A673 (cell line): ENCODE results near the gene MBD5. TPM values are rescaled to one million over a fixed set of nuclear protein-coding genes. Genes with fewer than 3 reads are reported as not detected.
A peak's percentile ranks its signal among the peaks of the same experiment; 100 is the strongest.

Experiments used
- BruUV-seq: library from RNA; stranded (reverse); fragments of 400-500 nt; replicated peaks from 2 replicates; lab custom pipeline; 2021; lab: Mats Ljungman, UMichigan
- CTCF ChIA-PET: fragments of 300-600 bp; sonication (Branson Sonifier 250); formaldehyde crosslinking; loops from one replicate; lab custom pipeline; 2022; ENCODE audit warnings: antibody characterized with exemption; lab: Charles Lee
- POLR2A ChIA-PET: fragments of 300-600 bp; sonication (Branson Sonifier 250); formaldehyde crosslinking; loops from one replicate; lab custom pipeline; 2022; ENCODE audit warnings: antibody characterized with exemption; ENCODE audit not compliant: low non-redundant PET; lab: Charles Lee
- DNase-seq: peaks from one replicate; pipeline ENCODE4 v3.0.0-alpha.2; 2015; ENCODE audit warnings: low spot score
- H3K27ac ChIP-seq: fragments of 200-600 bp; sonication (generic); 2 replicates; pipeline ENCODE4 v1.5.1; 2016; ENCODE audit warnings: mixed run types, low read depth, mild to moderate bottlenecking, mixed read lengths, antibody characterized with exemption, low read length; ENCODE audit not compliant: poor library complexity, severe bottlenecking
- H3K27me3 ChIP-seq: fragments of 200-600 bp; sonication (generic); replicated peaks from 2 replicates; pipeline ENCODE4 v1.6.1; 2017; ENCODE audit warnings: mixed run types, low read depth, mild to moderate bottlenecking, mixed read lengths, antibody characterized with exemption, low read length; ENCODE audit not compliant: insufficient read depth, poor library complexity
- H3K36me3 ChIP-seq: fragments of 200-600 bp; sonication (generic); 2 replicates; pipeline ENCODE4 v1.6.1; 2016; ENCODE audit warnings: mixed run types, mild to moderate bottlenecking, mixed read lengths, antibody characterized with exemption, low read length; ENCODE audit not compliant: insufficient read depth, poor library complexity, severe bottlenecking
- H3K4me1 ChIP-seq: fragments of 200-600 bp; sonication (generic); 2 replicates; pipeline ENCODE4 v1.6.1; 2017; ENCODE audit warnings: mixed run types, mild to moderate bottlenecking, mixed read lengths, antibody characterized with exemption, low read length; ENCODE audit not compliant: insufficient read depth, poor library complexity, severe bottlenecking
- H3K4me3 ChIP-seq: fragments of 200-600 bp; sonication (generic); 2 replicates; pipeline ENCODE4 v1.5.1; 2016; ENCODE audit warnings: low read depth, mixed run types, mild to moderate bottlenecking, mixed read lengths, low read length; ENCODE audit not compliant: poor library complexity, severe bottlenecking
- H3K9me3 ChIP-seq: fragments of 200-600 bp; sonication (generic); 2 replicates; pipeline ENCODE4 v1.6.1; 2016; ENCODE audit warnings: mixed run types, low read depth, mild to moderate bottlenecking, mixed read lengths, antibody characterized with exemption, low read length; ENCODE audit not compliant: poor library complexity, severe bottlenecking
- CTCF ChIP-seq: fragments of 300-800, 200-600 bp; sonication (generic); conservative IDR thresholded peaks from 2 replicates; pipeline ENCODE4 v1.5.1; 2017; ENCODE audit warnings: low read depth, mild to moderate bottlenecking, antibody characterized with exemption, low read length, moderate library complexity, mixed read lengths
- EZH2 ChIP-seq: fragments of 200-600 bp; sonication (generic); IDR thresholded peaks from 2 replicates; pipeline ENCODE4 v1.6.1; 2017; ENCODE audit warnings: borderline replicate concordance, low read depth, mild to moderate bottlenecking, mixed read lengths, antibody characterized with exemption, low read length; ENCODE audit not compliant: poor library complexity, severe bottlenecking
- intact Hi-C: fragments of 100-400 bp; cut with micrococcal nuclease; formaldehyde crosslinking; loops from one replicate; pipeline ENCODE4 v1.10.0; 2022; ENCODE audit not compliant: unreplicated experiment
- total RNA-seq: library from RNA; stranded (reverse); gene quantifications from 2 replicates; pipeline ENCODE4 v1.2.3, GENCODE V29; 2021

The MBD5 gene
- total RNA-seq, 1 experiment from 2014 or later = 32.4 TPM

- no peak for DNase-seq
- Histone ChIP-seq H3K4me1 (peaks cover 6% of the 10 kb centered on the region), H3K9me3 (no peaks in the 10 kb centered on the region), H3K36me3 (no peaks in the 10 kb centered on the region), H3K4me3 (no peak overlapping the region), H3K27me3 (no peaks in the 10 kb centered on the region), H3K27ac (no peak overlapping the region)
- POLR2A ChIA-PET = no interaction called here
- TF ChIP-seq EZH2 = no peak
- no peak for TF ChIP-seq CTCF
- no TSS peak for BruUV-seq
- intact Hi-C loops = no loop called here
- CTCF ChIA-PET = no interaction called here
Observed at GRCh38 chr2:148301362-148301761, 280.5 kb downstream of the MBD5 start.

GRCh38 chr2:148302526-148302925 lies 281.6 kb downstream of the MBD5 start:
- Histone ChIP-seq H3K9me3 (no peaks in the 10 kb centered on the region), H3K27me3 (no peaks in the 10 kb centered on the region), H3K27ac (no peak overlapping the region), H3K4me1 (peaks cover 6% of the 10 kb centered on the region), H3K36me3 (no peaks in the 10 kb centered on the region), H3K4me3 (no peak overlapping the region)
- ChIA-PET POLR2A (no interaction called here), CTCF (no interaction called here)
- BruUV-seq = no TSS peak
- no peak for DNase-seq
- no peak for TF ChIP-seq EZH2
- no peak for TF ChIP-seq CTCF
- intact Hi-C loops = no loop called here

GRCh38 chr2:148303161-148303560 lies 282.3 kb downstream of the MBD5 start:
- BruUV-seq = no TSS peak
- H3K4me1 ChIP-seq = peaks cover 6% of the 10 kb centered on the region
- CTCF ChIA-PET = no interaction called here
- no peaks in the 10 kb centered on the region for H3K27me3 ChIP-seq
- H3K36me3 ChIP-seq = no peaks in the 10 kb centered on the region
- no peak overlapping the region for H3K27ac ChIP-seq
- intact Hi-C loops = no loop called here
- H3K4me3 ChIP-seq = no peak overlapping the region
- TF ChIP-seq EZH2 (no peak), CTCF (no peak)
- DNase-seq = peak; percentile 67
- H3K9me3 ChIP-seq = no peaks in the 10 kb centered on the region
- POLR2A ChIA-PET = no interaction called here
